GM18508 (cell line): ENCODE data around the gene PWP2.
"Not testable (repeated sequence)": the region's sequence is repeated elsewhere in the genome, so short reads cannot be mapped to it uniquely, and the experiment has no call there.

Source experiments
- ATAC-seq: cut with Tn5 transposase; IDR thresholded peaks from one replicate; pipeline ENCODE4 v1.9.1; 2021; ENCODE audit warnings: moderate number of reproducible peaks; ENCODE audit not compliant: insufficient read depth, unreplicated experiment

Gene PWP2

DNA sequence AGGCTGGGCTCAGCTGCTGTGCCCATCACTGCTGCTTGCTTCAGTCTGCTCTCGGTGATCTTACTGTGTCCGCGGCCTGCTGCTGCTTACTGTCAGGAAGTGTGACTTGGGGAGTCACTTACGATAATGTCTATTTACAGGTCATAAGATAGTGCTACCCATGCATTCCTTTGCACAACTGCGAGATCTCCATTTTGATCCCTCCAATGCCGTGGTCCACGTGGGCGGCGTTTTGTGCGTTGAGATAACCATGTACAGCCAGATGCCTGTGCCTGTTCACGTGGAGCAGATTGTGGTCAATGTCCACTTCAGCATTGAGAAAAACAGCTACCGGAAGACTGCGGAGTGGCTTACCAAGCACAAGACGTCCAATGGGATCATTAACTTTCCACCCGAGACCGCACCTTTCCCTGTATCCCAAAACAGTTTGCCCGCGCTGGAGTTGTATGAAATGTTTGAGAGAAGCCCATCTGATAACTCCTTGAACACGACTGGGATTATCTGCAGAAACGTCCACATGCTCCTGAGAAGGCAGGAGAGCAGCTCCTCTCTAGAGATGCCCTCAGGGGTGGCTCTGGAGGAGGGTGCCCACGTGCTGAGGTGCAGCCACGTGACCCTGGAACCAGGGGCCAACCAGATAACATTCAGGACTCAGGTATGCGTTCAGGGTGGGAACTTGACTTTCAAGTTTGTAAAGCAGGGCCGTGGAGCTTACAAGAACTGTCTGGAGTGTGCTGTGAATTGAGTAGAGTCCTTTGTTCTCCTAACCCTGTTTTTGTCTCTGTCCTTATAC lies 24.4 kb upstream of the PWP2 start:
- no peak for ATAC-seq

DNA sequence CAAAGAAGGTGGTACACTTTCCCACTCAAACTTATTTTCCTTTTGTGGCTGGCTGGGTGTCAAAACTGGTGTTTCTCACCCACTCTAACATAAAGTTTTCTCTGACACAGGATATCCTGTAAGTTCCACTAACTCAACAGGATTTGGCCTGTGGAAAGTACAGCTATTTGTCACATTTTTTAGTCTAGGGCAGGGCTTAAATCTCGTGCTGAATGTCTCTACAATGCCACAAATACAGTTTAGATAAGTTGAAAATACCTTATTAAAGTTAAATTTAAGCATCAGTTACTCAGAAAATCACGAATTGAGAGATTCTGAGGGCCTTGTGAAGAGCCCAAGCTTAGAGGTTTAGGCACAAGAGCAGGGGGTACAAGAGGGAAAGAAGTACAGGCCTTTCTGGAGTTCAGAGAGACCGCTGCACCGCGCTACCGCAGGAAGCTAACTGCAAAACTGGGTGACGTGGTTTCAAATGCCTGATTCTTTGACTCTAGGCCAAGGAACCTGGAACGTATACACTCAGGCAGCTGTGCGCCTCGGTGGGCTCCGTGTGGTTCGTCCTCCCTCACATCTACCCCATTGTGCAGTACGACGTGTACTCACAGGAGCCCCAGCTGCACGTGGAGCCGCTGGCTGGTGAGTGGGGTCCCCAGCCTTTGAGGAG lies 23.4 kb upstream of the PWP2 start:
- no peak for ATAC-seq

DNA sequence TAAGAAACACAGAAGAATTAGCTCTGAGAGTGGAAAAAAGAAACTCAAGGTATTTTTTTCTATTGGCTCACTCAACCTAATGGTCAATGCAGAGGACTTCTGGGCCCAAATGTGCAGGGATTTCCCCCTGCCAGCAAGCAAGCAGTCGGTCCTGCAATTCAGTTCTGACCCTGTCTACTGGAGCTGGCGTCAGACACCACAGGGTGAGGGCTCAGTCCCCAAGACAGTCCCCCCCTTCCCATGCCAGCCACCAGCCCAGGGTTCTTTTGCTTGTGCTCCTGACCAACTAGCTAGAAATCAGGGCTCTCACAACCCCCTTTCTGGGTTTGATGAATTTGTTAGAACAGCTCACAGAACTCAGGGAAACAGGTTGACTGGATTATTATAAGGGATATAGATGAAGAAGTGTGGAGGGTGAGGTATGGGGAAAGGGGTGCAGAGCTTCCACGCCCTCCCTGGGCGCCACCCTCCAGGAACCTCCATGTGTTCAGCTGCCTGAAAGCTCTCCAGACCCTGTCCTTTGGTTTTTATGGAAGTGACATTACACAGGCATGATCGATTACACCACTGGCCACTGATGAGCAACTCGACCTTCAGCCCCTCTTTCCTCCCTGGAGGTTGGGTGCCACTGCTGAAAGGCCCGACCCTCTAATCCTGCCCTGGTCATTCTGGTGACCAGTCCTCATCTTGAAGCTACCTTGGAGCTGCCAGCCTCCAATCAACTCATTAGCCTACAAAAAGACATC lies 22.5 kb upstream of the PWP2 start:
- no peak for ATAC-seq

DNA sequence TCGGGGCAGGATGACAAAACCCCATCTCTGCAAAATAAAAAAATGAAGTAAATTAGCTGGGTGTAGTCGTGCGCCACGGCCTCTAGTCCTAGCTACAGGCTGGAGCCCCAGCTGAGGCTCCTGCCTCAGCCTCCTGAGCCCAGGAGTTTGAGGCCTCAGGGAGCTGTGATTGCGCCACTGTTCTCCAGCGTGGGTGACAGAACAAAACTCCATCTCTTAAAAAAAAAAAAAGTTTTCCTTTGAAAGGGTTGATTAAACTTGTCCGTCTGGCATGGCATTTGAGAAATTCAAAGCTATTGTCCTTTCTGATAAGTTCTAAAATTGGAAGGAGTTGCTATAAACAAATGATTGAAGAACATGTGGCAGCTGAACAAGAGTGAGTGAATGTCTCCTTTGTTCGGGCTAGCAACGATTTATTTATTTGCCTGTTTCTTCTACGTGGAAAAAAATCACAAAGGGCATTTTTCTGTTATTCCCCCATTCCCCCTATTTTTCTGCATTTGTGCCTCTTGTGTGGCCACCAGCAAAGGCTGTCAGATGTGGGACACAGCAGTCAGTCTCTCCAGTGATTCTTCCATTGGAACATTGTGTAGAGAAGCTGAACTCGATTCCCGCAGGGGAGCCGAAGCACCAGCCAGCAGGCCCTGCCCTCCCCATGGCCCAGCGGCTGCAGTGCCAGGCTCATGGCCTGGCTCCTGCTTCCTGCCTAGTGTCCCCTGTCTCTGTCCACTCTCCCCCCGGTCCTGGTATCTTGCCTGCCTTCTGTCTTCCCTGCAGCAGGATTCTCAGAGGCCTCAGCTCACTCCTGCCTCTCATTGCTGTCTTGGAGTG lies 21.5 kb upstream of the PWP2 start:
- ATAC-seq: no peak

DNA sequence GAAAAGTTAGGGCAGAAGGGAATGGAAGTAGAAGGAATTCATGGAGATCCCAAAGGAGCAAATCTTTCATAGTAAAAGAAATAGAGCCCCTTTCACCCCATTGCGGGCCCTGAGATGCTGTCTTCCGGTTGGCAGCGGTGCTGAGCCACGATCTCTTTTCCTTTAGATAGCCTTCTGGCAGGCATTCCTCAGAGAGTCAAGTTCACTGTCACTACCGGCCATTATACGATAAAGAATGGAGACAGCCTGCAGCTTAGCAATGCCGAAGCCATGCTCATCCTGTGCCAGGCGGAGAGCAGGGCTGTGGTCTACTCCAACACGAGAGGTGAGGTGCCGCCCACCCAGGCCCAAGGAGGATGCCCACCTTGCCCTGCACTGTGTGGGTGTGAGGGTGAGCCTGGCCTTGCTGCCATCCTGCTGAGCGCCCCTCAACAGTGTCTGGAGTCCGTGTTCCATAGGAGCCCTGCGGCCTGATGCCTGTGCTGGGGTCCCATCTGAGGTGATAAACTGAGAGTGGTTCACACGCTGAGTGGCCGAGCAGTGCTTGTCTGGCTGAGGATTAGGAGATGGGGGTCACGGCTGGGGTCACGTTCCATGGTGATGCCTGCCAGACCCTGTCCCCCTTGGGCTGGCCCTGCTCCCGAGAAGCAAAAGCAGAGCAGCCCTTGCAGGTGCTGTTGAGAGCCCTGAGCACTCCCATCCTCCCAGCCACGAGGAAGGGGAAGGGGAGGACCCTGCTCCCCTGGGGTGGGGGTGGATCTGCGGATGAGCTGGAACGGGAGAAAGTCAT lies 20.4 kb upstream of the PWP2 start:
- no peak for ATAC-seq

DNA sequence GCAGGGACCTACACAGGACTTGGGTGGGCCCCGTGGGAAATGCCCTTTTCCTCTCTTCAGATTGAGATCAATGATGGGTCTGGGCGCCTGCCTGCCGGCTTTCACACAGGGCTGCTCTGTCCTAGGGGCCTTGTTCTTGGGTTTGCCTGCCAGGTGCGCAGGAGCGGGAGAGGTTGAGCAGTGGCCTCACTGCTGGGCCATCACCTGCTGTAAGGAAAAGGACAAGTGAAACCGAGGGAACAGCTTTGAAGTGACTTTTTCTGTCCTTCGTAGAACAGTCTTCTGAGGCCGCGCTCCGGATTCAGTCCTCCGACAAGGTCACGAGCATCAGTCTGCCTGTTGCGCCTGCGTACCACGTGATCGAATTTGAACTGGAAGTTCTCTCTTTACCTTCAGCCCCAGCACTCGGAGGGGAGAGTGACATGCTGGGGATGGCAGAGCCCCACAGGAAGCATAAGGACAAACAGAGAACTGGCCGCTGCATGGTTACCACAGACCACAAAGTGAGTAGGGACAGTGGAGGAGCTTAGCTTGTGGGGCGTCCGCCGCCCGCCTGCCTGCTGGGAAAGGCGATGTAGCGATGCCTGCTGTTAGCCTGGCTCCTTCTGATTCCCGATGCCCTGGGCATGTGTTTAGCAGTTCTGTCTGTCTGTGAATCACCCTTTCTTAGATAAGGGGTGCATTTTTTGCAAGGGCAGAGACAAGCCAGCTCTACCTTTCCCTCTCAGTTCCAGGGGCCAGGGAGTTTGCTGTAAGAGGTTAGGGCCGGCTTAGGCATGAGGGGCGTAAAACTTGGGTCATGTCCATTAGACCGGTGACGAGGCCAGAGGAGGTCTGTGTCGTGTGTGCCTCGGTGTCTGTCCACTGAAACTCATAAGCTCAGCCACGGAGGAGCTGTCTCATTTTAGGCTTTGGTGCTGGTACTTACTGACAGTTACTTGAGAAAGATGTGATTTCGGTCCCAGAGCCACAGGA lies 19.5 kb upstream of the PWP2 start:
- no peak for ATAC-seq

DNA sequence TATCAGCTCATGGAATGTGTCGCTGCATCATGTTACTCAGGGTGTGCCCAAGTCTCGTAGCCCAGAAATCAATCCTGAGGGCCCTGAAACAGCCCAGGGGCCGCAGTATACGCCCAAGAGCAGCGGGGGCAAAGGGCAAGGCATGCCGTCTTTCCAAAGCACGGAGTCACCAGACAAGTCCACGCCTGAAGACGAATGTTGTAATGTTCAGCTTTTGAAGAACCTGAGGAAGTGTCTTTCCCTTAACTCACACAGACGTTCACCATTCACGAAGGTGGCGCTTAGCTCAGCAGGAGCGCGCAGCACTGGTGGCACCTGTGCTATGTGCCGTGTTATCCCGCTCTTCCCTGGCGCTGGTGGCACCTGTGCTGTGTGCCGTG lies 18.8 kb upstream of the PWP2 start:
- no peak for ATAC-seq

DNA sequence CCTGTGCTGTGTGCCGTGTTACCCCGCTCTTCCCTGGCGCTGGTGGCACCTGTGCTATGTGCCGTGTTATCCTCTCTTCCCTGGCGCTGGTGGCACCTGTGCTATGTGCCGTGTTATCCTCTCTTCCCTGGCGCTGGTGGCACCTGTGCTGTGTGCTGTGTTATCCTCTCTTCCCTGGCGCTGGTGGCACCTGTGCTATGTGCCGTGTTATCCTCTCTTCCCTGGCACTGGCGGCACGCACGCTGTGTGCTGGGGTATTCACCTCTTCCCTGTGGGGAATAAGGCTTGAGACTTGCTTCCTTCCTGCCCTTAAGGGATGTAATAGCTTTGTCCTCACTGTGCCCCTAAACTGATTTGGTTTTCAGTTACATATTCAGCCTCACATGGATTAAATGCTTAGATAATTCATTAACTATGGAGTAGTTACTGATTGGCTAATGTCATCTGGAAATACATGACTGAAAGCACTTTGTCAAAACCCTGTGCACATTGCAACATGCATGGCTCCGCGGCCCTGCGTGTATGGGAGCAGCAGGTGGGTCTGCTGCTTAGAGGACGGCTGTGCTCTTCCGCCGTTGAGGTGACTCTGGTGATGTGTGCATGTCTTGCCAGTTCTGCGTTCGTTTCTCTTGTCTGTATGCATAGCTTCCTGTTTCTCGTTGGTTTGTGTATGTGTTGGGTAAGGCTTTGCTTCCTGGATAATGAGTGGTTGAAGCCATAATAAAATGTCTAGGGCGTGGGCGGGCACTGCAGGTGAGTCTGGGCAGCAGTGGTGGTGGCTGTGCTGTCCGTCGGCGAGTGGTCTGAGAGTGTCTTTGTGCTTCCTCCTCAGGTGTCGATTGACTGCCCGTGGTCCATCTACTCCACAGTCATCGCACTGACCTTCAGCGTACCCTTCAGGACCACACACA lies 17.9 kb upstream of the PWP2 start:
- no peak for ATAC-seq

DNA sequence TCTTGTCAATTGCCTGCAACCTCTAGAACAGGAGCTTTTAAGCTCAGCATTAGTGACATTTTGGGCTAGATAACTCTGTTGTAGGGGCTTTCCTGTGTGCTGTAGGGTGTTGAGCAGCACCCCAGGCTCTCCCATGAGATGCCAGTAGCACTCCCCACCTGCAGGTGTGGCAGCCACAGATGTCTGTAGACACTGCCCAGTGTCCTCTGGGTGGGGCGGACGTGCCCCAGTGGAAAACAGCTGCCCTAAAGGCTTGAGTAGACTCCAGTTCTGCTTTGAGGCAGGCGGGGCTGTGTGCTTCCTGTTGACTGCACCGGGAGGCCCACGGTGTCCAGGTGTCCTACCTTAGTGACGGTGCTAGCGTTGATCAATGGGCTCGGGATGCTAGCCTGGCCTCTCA lies 16.9 kb upstream of the PWP2 start:
- no peak for ATAC-seq

DNA sequence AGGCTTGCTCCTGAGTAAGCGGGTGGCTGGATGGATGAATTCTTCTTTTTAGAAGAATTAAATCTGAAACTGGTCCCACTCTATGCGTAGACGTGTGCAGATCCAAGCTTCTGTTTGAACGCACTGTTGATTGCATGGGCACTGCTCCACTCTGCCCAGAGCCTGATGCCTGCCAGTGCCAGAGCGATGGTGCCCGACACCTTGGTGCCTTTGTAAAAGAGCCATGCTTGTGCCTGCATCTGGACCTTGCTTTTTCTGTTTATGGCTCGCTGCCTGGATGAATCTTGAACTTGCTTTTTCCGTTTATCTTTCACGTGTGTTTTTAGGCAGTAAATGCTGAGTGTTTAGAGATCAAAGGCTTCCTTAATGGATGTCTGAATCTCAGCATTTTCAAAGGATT lies 15.0 kb upstream of the PWP2 start:
- no peak for ATAC-seq

DNA sequence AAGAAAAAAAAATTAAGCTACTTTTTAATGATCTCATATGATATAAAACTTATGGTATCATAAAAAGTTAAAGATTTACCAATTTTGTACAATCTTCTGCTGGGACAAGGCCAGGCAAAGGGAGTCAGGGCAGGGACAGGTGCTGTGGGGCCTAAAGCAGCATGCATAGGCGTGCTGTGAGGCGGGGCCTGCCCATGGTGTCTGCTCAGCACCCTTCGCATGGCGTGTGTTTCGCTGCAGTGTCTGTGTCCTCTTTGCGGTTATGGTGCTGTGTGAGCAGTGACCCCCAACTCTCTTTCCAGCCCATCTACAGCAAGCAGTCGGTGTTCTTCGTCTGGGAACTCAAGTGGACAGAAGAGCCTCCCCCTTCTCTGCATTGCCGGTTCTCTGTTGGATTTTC lies 13.4 kb upstream of the PWP2 start:
- ATAC-seq: no peak

DNA sequence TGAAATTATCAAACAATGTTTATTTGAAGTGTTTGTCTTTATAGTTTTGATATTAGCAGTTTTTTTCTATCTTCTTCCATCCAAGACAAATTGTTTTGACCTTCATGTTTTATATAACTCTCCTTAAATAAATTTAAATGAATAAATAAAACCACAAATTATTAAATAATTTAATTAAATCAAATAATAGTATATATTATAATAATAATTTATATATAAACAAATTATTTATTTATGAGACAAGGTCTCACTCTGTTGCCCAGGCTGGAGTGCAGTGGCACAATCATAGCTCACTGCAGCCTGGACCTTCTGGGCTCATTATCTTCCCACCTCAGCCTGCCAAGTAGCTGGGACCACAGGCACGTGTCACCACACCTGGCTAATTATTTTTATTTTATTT lies 12.4 kb upstream of the PWP2 start:
- ATAC-seq: no peak

DNA sequence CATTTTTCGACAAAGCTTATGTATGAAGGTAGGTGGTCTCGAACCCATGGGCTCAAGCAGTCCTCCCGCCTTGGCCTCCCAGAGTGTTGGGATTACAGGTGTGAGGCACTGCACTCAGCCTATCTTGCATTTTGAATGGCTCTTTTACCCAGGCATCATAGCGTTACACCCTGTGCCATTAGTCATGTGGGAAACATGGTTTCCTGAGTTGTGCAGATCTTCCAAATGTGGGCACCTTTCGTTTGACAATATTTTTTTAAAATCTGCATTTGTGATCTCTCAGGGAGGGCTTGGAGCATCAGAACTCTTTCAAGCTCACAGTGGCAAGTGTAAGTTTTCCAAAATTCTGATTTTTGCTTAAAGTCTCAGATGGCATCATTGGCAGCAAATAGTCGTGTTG lies 8.7 kb upstream of the PWP2 start:
- ATAC-seq: not testable (repeated sequence)

DNA sequence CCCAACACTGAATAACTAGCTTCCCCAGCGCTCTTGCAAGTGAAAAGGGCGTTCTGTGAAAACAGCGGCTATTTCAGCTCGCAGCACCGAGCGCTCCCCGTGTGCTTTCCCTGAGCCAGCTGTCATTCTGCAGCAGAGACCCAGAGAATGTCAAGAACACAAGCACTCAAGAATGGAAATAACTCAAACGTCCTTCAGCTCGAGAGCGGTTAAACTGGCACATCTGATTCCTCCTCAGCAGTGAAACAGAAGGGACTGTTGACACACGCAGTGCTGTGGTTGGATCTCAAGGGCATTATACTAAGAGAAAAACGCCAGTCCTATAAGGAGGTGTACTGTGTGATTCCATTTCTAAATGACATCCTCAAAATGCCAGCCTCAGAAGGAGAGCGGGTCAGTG lies 8.2 kb upstream of the PWP2 start:
- not testable (repeated sequence) for ATAC-seq

DNA sequence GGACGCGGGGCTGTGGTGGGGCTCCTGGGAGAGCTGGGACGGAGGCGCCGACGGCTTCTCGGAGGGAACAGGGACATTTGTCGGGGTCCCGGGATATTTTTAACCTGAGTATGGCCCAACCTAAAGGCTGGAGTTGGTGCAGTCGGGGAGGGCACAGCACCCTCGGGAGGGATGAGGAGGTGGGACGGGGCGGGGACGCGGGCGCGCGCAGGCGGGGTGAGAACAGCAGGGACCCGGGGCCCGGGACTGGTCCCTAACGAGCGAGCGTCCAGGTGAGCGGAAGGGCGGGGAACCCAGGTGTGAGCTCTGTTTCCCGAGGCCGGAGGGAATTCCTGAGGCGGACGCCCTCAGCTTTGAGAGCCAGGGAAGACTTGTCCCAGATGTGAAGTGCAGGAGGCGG lies 390 bp downstream of the PWP2 start:
- ATAC-seq: not testable (repeated sequence)

DNA sequence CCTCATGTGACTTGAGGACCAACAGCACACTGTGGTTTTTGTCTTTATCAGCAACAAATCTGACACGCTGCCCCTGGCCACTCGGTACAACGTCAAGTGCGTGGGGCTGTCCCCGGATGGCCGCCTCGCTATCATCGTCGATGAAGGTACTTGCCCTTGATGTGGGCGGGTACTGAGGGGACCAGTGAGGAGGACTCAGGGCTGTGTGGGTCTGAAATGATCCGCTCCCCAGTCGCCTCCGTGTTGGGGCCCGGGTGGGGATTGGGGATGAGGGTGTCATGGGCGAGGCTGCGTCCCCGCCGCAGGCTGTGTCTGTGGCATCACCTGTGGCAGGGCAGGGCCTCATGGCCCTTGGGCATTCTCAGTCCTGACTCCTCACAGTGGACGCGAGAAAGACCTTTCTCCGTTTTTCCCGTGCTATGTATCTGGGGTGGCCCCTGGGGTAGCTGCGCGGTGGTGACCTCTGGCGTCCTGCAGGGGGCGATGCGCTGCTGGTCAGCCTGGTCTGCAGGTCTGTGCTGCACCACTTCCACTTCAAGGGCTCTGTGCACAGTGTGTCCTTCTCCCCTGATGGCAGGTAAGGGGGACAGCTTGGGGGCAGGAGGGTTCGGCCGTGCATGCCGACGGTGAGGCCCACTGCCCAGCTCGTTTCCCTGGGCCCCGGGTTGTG lies 6.6 kb downstream of the PWP2 start:
- not testable (repeated sequence) for ATAC-seq

DNA sequence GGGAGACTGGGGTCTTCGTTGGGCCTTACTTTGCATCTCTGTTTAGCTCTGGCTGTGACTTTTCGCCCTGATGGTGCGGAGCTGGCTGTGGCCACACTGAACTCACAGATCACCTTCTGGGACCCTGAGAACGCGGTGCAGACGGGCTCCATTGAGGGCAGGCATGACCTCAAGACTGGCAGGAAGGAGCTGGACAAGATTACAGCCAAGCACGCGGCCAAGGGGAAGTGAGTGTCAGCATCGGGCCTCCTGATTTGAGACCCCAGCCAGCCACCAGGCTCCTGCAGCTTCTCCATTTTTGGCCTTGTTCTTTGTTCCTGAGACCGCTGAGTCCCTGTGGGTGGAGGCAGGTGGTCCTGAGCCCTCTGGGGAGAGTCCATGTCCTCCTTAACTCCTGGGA lies 14.9 kb downstream of the PWP2 start:
- not testable (repeated sequence) for ATAC-seq
